CD4-positive, alpha-beta T cell treated with Interleukin-17A for 4 hours (primary cell): ENCODE results near the gene MTA2.
A peak's percentile ranks its signal among the peaks of the same experiment; 100 is the strongest.
"Not testable (repeated sequence)": the region's sequence is repeated elsewhere in the genome, so short reads cannot be mapped to it uniquely, and the experiment has no call there.

Experiments
- DNase-seq: peaks from one replicate; pipeline ENCODE4 v3.0.0-alpha.2; 2020; ENCODE audit warnings: mixed read lengths

Gene MTA2

GRCh38 chr11:62592146-62592815 lies 9.4 kb downstream of the MTA2 start:
- no peak for DNase-seq

GRCh38 chr11:62591448-62592145 lies 10.1 kb downstream of the MTA2 start, which contains the start of gene TUT1:
Gene TUT1, minus strand, starts transcription at chr11:62591523. Its CDS starts 38 bp downstream, at chr11:62591485.
- peak; percentile 95 for DNase-seq

DNA sequence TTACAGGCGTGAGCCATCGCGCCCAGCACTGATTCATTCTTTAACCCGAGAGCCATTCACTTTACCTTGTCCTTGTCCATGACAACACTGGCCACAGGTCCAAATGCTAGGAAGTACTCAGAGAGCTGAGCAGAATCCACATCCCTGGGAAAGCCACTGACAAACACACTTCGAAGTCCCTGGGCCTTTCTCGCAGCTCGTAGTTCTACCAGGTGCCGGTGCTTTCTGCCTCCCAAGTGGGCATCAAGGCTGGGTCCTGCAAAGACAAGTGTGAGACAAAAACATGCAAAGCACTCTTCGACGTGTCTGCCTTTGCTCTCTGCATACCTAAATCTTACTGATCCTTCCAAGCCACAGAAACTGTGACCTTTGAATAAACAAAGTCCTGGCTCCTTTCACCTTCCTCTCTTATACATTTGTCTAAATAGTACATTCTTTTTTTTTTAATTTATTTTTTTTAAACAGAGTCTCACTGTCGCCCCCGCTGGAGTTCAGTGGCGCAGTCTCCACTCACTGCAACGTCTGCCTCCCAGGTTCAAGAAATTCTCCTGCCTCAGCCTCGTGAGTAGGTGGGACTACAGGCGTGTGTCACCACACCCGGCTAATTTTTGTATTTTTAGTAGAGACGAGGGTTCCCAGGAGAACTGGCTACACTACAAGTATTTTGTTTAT lies 12.6 kb downstream of the MTA2 start:
- no peak for DNase-seq

DNA sequence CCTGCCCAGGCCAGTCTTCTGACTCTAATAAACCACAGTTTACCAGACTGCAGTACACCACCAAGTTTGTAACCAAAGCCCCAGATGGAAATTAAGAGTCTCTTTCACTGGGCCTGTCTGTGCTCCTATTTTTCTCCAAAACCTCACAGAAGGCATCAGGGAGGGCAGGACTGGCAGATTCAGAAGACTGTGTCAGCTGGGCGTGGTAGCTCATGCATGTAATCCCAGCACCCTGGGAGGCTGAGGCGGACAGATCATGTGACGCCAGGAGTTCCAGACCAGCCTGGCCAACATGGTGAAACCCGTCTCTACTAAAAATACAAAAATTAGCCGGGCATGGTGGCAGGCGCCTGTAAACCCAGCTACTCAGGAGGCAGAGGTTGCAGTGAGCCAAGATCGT lies 16.3 kb downstream of the MTA2 start:
- DNase-seq = not testable (repeated sequence)

DNA sequence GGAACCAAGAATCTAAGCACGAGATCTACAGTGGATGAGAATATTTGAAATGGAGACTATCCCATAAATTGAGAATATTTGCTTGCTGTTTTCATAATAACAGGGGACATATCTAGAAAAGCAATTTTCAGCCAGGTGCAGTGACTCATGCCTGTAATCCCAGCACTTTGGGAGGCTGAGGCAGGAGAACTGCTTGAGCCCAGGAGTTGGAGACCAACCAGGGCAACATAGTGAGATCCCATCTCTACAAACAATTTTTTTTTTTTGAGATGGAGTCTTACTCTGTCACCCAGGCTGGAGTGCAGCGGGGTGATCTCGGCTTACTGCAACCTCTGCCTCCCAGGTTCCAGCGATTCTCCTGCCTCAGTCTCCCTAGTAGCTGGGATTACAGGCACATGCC lies 19.9 kb downstream of the MTA2 start:
- not testable (repeated sequence) for DNase-seq

- DNase-seq = no peak
Measured at GRCh38 chr11:62580959-62581715, 20.5 kb downstream of the MTA2 start.

DNA sequence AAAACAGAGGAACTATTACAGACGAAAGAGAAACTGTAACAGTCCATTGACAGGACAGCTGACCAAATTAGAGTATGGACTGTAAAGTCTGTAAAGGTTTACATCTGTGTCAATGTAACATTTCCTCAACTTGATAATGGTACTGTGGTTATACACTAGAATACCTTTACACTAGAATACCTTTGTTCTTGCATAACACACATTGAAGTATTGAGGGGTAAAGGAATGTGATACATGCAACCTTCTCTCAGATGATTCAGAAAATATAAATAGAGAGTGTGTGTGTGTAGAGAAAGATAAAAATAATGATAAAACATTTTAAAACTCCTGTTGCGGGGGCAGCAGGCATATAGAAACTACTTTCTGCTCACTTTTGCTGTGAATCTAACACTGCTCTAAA lies 22.4 kb downstream of the MTA2 start:
- DNase-seq = no peak

DNA sequence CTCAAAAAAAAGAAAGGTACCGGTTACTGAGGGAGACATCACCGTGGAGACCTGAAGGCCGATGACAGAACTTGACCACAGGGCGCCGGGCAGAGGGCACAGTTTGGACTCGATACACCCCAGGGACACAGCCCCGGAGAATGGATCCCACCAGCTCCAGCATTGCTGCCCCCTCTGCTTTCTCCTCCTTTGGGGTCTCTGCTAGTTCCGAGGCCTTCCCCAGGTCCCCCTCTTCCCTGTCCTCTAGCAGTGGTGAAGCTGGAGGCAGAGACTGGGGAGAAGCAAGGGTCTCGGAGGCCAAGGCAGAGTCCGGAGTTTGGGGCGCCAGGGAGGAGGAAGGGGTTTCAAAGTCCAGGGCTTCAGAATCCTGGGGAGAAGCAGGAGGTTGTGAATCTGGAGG lies 23.1 kb downstream of the MTA2 start:
- no peak for DNase-seq

DNA sequence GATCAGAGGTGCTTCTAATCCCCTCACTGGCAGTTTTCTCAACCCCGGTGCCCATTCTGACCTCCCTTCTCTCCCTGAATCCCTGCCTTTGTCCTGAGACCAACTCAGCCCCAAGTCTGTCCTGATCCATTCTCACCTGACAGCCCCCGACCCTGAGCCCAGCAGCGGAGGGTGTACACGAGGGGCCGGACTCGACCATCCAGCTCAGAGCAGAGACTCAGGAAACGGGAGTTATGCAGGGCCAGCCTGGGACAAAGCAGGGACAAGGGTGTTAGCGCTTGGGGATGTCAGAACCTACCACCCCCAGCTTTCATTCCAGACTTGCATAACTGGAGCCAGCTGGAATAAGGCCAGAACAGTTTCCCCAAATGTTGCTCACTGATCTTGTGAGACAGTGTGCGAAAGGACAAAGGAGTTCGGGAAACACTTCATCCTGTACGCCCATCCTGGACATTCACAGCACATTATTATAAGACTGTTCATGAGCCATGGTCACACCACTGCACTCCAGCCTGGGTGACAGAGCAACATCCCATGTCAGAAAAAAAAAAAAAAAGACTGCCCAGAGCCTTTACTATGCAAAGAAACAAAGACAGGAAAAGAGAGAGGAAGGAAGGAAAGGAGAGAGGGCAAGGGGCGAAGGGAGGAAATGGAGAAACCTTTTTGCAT lies 24.5 kb downstream of the MTA2 start:
- no peak for DNase-seq

- no peak for DNase-seq
Measured at GRCh38 chr11:62575837-62576236, 25.8 kb downstream of the MTA2 start.

GRCh38 chr11:62575156-62575555 lies 26.5 kb downstream of the MTA2 start:
- no peak for DNase-seq

GRCh38 chr11:62574363-62575071 lies 27.1 kb downstream of the MTA2 start:
- no peak for DNase-seq

GRCh38 chr11:62573592-62574362 lies 27.9 kb downstream of the MTA2 start, which contains the start of gene EEF1G:
Gene EEF1G, minus strand, starts transcription at chr11:62573891. Its CDS starts 49 bp downstream, at chr11:62573842.
- DNase-seq = peak; percentile 98

GRCh38 chr11:62573006-62573591 lies 28.6 kb downstream of the MTA2 start:
- DNase-seq = no peak

DNA sequence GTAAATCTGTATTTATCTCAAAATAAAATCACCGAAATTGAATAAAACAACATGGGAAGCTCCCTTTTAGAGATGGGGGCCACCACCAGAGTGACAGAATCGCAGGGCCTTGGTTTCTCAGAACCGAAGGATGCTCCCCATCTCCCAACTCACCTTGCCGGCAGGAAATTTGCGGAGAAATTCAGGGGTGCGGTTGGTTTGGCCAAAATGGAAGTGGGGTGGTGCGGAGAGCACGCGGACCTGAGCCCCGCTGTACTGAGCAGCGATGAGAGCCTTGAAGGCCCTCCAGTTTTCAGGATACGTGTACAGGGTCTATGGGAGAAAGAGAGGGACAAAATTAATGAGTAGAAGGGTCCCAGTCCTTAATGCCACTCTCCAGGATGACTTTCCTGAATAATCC lies 29.2 kb downstream of the MTA2 start:
- DNase-seq = no peak

DNA sequence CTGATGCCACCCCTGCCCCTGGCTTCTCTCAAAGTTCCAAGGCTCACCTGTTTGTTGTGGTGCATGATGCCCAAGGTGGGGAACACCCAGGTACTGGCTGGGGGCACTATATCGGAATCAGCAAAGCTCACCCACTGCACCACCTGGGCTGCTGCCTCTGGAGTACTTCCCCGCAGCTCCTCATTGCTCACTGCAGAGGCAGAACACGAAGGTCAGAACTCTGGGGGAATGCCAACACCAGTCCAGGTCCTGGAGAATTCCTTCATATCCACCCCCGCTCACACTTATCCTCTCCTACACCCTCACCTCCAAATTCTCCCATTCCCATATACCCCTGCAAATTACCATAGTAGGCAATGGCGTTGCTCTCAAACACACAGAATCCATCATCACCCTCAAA lies 30.2 kb downstream of the MTA2 start:
- DNase-seq = not testable (repeated sequence)

- DNase-seq = not testable (repeated sequence)
Measured at GRCh38 chr11:62570903-62571302, 30.8 kb downstream of the MTA2 start.

GRCh38 chr11:62569611-62570010 lies 32.1 kb downstream of the MTA2 start:
- no peak for DNase-seq

- no peak for DNase-seq
Measured at GRCh38 chr11:62567018-62567633, 34.5 kb downstream of the MTA2 start.

GRCh38 chr11:62566247-62566646 lies 35.4 kb downstream of the MTA2 start:
- no peak for DNase-seq
